GM21360 (cell line): ENCODE results near the gene UBASH3A.

ENCODE experiments used
- ATAC-seq: cut with Tn5 transposase; IDR thresholded peaks from one replicate; pipeline ENCODE4 v1.9.1; 2021; ENCODE audit warnings: mild to moderate bottlenecking, moderate library complexity; ENCODE audit not compliant: unreplicated experiment

Gene UBASH3A

GRCh38 chr21:42481169-42481568 lies 77.5 kb downstream of the UBASH3A start:
- no peak for ATAC-seq

- ATAC-seq, result no peak
Observed at GRCh38 chr21:42484966-42485365, 81.3 kb downstream of the UBASH3A start.

- no peak for ATAC-seq
Observed at GRCh38 chr21:42486072-42486471, 82.4 kb downstream of the UBASH3A start.

- ATAC-seq, result no peak
Observed at GRCh38 chr21:42486531-42486930, 82.8 kb downstream of the UBASH3A start.

GRCh38 chr21:42489006-42489563 lies 85.4 kb downstream of the UBASH3A start:
- no peak for ATAC-seq

GRCh38 chr21:42489991-42490390 lies 86.3 kb downstream of the UBASH3A start:
- ATAC-seq, result no peak

GRCh38 chr21:42490720-42491119 lies 87.0 kb downstream of the UBASH3A start:
- ATAC-seq, result no peak

GRCh38 chr21:42491328-42491727 lies 87.6 kb downstream of the UBASH3A start:
- no peak for ATAC-seq

- no peak for ATAC-seq
Observed at GRCh38 chr21:42492201-42492600, 88.5 kb downstream of the UBASH3A start.

- no peak for ATAC-seq
Observed at GRCh38 chr21:42493109-42494060, 89.7 kb downstream of the UBASH3A start.

- ATAC-seq, result no peak
Observed at GRCh38 chr21:42495027-42495426, 91.3 kb downstream of the UBASH3A start.

- no peak for ATAC-seq
Observed at GRCh38 chr21:42495765-42496119, 92.0 kb downstream of the UBASH3A start.

- peak; percentile 98 for ATAC-seq
Observed at GRCh38 chr21:42496120-42496838, 92.6 kb downstream of the UBASH3A start, which contains the start of gene RSPH1. Gene RSPH1 (minus strand): TSS chr21:42496224. CDS start chr21:42496186, 38 bp downstream.

- no peak for ATAC-seq
Observed at GRCh38 chr21:42496839-42497202, 93.1 kb downstream of the UBASH3A start.
